Stimulated activated CD4-positive, alpha-beta T cell treated with anti-CD3 and anti-CD28 coated beads, Interleukin-4, amount 100 ng/mL, for 24 hours (primary cell): ENCODE data around the gene MICAL2.

Experiments
- DNase-seq: peaks from one replicate; pipeline ENCODE4 v3.0.0-alpha.2; 2020

MICAL2 gene

DNA sequence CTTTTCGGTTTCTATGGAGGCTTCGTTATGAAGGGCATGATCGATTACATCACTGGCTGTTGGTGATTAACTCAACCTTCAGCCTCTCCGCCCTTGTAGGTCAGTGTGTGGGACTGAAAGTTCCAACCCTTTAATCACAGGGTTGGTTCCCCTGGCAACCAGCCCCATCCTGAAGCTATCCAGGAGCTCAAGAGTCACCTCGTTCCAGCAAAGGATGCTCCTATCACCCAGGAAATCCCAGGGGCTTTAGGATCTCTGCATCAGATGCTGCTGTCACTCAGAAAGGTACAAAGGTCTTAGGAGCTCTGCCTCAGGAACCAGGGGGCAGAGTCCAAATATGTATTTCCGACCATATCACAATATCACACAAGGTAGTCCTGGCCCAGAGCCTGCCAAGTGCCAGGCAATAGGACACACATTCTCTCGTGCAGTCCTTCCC lies 143.5 kb downstream of the MICAL2 start:
- no peak for DNase-seq

DNA sequence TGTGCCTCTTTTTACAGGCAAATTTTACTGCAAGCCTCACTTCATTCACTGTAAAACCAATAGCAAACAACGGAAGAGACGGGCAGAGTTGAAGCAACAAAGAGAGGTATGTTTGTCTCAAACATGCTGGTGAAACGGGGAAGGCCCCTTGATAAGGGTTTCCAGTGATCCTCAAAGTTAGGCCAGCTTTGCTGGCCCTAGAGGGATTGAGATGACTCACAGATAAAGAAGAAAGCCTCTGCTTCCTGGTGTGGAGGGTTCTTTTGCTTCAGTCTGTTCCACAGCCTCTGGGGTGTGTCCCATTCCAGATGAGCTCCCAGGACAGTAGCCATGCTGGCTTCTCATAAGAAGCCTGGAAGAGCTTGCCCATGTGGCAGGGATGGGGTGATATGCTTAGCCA lies 148.1 kb downstream of the MICAL2 start:
- no peak for DNase-seq

DNA sequence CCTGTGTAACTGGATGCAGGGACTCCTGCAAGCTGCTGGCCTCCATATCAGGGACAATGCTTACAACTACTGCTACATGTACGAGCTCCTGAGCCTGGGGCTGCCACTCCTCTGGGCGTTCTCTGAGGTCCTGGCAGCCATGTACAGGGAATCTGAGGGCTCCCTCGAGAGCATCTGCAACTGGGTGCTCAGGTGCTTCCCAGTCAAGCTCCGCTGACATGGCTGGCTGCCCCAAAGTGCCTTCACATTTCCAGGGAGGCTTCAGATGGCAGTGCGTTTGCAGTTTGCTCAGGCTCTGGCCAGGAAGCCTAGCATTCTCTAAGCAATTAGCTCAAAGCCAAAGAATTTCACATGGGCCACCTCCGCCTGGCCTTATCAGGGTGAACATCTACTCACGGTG lies 149.6 kb downstream of the MICAL2 start:
- DNase-seq: no peak

DNA sequence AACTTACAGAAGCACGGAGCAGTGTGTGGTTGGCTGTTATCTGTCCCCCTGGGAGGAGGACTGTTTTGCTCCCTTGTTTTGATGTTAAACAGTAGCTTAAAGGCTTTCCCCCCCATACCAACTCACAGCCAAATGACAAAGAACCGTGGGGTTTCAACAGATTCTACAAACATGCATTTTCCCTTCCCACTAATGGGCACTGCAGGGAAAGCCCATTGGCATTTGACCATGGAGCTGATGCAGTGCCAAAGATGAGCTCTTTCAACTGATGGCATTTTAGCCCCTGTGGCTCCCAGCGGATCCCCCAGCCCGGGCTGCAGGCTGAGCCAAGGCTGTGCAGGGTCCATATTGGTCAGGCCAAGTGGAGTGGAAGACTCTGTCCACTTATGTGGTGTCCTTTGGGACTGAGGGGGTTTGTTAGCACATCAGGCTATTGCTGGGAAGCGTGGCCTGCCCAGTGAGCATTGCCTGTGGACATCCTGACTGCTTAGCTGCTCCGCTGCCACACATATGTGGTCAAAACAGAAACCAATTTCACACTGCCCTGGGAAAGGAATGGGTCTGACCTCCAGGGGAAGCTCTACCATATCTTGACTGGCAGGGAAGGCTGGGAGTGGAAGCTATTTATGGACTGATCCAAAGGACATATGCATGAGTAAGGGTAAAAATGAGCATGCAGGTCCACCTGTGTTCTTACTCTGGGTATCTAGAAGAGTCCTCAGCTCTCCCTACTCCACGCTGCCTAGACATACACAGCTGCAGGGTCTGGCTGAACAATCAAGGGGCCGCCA lies 150.5 kb downstream of the MICAL2 start:
- no peak for DNase-seq

DNA sequence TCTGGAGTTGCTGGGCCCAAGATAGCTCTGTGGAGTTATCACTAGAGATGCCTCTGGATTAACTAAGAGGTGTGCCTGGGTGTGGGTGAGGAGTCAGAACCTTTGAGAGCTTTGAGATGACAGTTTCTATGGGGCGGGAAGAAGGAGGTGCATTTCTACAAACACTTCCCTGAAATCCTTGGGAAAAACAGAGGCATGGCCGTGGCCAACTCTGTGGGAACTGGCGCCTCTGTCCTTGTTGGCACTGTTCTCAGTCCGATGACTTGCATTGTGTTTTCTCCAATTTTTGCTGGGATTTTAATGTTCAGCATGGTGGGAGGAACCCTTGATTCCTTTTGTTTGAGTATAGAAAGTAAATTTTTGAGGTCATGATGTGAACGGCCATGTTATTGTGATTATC lies 151.2 kb downstream of the MICAL2 start:
- no peak for DNase-seq

DNA sequence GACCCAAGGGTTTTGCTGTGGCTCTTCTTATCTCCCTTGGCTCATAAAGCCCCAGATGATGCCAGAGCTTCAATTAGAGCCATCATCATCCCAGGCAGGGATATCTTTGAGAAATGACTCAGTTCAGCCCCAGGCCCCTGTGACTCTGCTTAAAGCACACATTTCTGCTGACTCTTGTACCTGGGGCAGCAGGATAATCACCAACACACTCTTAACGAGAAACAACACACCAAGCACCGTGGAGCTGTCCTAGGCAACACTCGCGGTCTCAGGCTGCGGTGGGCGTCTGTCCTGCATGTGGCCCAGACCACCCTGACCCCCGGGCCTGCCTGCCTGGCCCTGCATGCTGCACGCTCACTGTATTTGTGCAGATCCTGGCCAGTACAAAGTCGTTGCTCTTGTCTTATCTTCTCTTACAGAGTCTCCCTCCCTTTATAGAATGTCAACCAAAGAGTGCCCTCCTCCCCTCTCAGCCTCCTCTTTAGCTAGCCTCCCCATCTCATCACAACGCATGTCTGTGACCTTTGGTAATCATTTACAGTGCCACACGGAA lies 152.8 kb downstream of the MICAL2 start:
- no peak for DNase-seq

DNA sequence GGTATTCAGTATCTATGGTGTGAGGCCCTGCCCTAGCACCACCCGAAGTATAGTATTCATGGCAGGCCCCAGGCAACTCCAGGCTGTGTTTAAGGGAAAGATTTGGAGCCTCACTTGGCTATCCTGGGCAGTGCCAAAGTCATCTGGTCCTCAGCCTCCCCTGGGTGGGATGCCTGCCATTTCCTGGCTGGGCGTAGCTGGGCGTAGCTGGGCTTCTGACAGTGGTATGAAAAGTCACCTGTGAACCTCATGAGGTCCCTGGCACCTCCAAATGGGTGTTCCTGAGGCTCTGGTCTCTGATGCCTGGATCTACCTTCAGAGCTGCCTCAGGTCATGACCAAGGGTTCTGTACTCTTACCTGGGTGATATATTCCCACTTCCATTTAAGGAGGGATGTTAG lies 154.0 kb downstream of the MICAL2 start:
- no peak for DNase-seq

DNA sequence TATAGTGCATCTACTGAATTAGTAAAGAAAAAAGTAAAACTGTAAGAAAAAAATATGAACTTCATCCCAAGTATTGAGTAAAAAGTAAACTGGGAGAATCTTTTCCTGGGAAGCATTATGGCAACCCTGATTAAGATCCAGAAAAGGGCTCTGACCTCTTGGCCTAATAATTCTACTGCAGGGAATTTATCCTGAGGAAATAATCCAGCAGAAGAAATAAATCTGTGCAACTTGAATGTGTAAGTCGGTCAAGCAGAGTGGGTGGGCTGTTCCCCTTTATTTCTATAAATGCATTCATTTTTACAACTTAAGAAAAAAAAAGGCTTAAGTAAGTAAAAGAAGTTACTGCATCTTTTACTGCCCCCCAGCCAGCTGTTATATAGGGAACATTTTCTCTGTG lies 155.7 kb downstream of the MICAL2 start:
- no peak for DNase-seq

DNA sequence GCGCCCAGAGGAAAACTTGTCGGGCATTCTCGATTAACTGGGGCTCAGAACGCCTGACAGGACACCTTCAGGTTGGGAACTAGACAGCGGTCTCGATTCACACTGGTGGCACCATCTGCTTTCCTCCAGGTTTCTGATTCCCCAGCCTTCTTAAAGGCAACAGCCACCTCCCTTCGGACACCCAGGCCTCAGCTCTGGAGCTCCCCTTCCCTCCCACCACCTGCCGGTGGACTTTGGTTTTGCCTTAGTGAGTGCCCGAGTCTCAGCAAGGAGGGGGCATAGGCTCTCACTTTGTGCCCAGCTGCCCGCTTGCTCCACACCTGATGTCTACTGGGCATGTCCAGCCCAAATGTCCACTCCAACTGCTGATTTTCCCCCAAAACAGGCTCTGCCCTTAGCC lies 156.6 kb downstream of the MICAL2 start:
- DNase-seq: no peak

DNA sequence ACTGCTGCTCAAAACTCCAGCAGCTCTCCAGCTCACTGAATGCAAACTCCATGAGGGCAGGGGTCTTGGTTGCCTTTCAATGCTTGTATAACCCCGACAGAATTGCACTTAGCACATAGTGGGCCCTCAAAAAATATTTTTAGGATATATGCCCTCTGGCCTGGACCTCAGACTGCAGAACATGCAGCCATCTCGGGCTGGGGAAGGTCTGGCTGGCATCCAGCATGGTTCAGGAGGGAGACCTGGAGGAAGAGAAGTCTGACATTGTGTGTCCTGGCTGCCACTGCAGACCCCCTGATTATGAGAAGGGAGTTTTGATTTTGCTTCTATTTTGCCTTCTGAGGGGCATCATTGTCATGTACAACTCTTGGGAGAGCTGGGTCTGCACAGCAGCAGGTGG lies 157.5 kb downstream of the MICAL2 start:
- DNase-seq: no peak

DNA sequence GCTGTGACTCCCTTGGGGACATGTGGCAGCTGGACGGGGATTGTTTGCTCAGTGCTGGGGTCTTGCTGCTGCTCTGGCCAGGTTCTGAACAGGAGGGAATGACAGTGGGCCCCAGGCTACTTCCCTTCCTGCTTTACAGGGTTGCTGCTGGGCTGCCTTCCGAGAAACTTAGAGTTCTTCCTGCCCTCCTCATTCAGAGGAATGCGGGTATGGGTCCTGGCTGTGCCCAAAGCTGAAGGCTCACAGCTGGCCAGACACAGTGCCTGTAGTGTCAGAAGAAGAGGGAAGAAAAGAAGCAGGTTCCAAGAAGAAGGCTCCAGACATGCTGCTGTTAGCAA lies 158.7 kb downstream of the MICAL2 start:
- DNase-seq: no peak

DNA sequence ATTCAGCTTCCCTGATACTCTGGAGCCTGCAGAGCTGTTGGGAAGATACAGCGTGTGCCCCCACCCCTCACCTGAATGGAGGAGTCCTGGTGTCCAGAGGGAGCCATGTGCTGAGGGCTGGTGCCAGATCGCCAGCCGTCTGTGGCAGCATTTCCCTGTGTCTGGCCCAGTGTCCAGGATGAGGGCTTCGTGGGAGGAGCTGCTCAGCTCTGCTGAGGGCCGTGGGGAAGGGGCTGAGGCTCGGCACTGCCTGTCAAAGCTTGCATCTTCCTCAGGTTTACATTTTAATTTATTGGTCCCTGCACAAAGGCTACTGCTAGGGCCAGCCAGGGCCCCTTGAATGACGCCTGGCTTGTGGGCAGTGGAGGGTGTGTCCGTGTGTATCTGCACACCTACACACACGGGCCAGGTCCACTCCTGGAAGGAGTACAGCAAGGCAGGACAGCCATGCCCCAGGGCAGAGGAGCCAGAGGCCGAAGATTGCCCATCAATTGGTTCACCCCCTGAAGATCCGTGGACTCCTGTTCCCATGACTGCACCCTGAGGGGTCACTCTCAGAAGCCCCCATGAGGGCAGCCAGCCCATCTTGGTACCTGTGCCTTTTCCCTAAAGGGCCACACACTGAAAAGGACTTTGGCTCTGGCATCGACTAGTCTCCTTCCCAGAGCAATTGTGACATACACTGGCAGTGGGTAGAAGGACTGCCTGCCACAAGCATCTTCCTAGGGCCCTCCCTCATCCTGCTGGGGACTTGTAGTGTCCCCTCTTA lies 159.2 kb downstream of the MICAL2 start:
- DNase-seq: no peak

DNA sequence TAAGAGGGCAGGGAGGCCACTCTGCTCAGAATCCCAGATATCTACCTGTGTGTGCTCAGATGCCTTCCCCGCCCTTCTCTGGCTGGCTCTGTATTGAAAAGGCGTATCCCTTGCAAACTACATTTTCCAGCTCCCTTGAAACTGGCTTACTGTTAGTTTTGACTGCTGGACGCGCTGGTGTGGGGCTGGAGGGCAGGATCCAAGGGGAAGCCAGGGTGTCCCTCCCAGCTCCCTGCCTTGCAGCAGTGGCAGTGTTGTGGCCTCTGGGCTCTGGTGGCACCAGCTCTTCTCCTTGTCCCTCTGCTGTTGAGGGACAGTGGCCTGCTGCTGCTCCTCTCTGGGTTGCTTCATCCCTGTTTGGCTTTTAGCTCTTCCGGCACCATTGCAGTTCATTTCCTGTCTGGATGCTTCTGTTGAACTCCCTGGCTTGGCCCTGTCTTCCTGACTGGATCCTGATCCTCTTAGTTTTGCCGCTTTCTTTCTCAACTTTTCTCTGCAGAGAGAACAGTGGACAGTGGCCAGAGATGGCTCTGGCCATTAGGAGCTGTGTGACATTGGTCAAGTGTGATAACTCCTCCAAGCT lies 159.9 kb downstream of the MICAL2 start:
- DNase-seq: no peak

DNA sequence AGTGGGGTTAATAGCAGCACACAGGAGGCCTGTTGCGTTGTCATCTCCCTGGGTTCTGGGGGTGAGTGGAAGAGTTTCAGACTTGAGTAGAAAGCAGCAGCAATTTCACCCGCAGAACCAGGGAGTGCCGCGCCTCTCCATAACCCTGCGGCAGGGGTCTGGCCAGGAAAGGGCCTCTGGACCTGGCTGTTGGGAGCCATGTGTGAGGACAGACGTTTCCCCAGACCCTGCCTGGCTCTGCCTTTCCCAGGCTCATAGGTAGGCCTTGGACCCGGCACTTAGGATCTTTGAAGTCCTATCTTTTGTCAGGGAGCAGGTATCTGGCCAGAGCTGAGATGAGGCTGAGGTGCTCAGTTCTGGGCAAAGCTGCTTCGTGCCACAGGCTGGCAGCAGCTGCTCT lies 160.4 kb downstream of the MICAL2 start:
- no peak for DNase-seq

DNA sequence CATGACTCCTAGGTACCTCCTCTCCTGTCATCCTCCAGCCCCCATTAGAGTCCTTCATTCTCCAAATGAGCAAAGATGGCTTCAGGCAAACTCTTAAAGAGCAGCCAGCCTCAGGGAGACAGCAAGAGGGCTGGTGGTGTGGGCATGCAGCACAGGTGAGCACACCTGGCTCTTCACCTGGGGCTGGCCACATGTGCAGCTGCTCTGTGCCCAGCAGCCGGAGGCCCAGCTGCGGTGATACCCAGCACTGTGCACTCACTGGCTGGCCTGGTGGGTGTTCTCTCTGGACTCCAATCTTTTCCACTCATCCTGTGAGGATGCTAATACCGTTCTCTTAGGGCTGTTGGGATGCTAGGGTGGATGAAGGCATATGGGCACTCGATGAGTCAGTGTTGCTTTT lies 160.9 kb downstream of the MICAL2 start:
- no peak for DNase-seq

DNA sequence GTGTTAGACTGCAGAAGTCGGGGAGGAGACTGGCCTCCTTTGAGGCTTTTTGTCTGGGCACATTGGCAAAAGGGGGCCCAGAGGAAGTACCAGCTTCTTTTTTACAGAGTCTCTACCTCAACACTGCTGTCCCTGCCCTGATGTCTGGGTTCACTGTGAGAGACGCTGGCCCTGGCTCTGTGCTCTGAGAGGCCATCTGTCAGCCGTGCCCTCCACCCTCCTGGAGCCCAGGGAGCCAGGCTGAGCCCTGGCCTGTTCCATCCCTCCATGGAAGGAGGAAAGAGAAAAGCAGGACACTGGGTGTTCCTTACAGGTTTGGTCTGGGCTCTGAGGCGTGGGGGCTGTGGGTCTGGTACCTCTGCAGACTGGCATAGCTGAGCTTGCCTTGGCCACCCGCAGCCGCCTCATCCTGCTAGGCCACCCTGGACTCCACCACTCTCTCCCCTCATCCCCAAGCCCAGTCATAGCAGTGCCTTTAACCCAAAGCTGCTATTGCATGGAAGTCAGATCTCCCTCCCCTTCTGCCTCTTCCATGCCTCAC lies 161.5 kb downstream of the MICAL2 start:
- no peak for DNase-seq

DNA sequence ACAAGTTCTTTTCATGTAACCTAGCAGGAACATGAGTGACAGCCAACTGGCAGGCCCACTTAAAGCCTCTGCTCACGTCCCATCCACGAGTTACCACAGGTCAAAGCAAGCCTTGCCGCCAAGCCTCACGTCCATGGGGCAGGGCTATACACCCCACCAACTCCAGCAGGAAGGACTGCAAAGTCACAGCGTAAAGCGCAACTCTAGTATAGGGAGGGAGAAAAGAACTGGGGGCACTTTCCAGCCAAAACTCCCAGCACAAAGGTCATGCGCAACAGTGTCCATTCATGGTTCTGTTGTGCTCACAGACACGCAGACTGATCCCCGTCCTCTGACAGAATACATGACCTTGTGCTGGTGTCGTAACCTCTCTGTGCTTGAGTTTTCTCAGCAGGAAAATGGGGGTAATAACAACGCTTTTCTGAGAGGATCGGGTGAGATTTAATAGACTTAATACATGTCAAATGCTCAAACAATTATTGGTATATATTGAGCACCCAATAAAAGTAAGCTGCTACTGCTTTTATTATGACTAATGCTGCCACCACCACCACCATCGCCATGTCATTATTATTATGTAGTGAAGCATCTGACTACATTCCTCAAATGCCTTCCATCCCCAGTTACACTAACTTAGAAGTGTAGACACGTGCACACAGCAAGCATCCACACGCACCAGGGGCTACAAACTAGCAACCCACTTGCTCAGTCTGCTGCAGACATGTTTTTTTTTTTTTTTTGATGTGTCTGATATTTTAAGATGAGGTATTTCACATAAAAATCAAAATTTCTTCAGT lies 162.6 kb downstream of the MICAL2 start:
- no peak for DNase-seq

DNA sequence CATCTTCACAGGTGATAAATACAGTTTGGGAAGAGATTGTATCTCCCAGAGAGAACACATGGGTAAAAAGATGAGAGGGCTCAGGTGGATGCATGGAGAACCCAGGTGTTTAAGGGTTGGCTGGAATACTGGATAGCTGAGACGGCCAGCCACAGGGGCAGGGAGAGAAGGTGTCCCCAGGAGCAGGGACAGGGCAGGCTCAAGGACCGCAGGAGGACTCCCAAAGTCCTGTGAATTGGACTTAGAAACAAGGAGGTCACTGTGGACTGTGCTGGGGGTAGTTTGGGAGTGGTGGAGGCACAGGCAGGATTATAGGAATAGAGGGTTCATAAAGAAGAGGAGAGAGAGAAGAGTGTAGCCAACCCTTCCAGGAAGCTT lies 163.2 kb downstream of the MICAL2 start:
- no peak for DNase-seq

DNA sequence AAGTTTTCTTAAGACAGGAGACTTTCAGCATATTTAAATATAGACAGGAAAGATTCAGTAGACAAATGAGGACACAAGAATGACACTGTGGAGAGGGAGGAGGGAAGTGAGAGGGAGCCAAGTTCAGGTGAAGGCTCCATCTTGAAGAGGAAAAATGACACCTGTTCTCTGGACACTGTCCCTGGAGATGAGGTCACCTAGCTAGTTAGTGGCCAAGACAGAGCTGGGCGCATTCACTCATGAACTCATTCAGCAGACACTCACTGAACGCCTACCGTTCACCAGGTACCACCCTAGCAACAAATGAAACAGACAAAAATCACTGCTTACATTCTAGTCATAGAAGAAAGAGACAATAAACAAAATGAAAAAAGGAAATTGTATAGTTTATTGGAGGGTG lies 163.7 kb downstream of the MICAL2 start:
- DNase-seq: no peak

DNA sequence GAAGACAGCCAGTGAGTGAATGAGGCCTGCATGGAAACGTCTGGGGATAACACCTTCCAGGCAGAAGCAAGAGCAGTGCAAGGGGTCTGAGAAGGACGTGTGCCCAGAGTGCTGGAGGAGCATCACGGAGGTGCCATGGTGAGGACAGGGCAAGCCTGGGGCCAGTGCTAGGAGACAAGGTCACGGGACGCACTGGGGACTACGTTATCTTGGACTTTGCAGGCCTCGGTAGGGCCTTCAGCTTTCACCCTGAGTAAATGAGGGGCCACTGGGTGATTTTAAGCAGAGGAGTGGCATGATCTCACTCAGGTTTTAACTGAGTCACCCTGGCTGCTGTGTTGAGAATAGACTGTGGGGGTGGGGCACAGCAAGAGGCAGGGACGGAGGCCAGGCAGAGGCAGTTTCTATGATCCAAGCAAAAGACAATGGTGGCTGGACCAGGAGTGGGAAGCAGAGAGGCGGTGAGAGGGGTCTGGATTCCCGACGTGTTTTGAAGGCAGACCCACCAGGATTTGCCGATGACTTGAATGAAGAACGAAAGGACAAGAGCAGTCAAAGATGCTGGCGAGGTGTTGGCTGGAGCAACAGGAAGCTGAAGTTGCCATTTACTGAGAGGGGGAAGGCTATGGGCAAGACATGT lies 164.3 kb downstream of the MICAL2 start:
- no peak for DNase-seq

DNA sequence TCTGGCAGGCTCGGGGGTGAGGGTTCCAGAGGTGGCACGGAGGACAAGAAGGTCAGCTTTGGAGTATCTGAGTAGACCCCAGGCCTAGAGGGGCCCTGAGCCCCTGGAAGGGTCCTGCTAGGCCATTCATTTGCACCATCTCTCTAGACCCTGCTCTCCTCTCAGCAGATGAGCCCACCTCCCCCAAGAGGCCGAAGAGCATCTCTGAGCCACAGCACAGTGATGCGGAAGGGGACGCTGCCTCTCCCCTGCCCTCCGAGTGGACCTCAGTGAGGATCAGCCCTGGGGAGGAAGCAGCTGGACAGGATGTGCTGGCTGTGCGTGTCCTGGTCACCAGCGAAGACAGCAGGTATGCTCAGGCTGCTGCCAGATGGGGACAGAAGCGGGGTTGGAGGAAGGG lies 165.4 kb downstream of the MICAL2 start:
- no peak for DNase-seq

DNA sequence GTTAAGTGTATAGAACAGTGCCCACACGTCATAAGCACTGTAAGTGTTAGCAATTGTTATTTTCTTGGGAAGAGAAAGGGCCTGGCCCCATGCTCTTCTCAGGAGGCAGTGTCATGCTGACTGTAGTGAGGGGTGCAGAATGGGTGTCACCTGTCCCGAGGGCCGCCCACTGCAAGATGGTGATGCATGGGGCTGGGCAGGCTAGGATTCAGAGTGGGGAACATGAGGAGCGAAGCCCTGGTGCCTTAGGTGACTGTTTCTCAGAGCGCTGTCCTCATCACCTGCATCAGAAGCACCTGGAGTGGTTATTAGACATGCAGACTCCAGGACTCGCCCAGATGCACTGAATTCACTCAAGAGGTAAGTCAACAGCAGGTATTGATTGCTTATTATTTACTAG lies 166.0 kb downstream of the MICAL2 start:
- DNase-seq: no peak
